OCI-LY7 (cell line): ENCODE results near the gene DEPDC1B. TPM values are rescaled to one million over a fixed set of nuclear protein-coding genes. Genes with fewer than 3 reads are reported as not detected.

ENCODE experiments used
- BruUV-seq: library from RNA; stranded (reverse); fragments of 400-500 nt; replicated peaks from 2 replicates; lab custom pipeline; 2021; lab: Mats Ljungman, UMichigan
- CTCF ChIA-PET: fragments of 300-600 bp; sonication (Branson Sonifier 250); formaldehyde crosslinking; loops from one replicate; lab custom pipeline; 2022; ENCODE audit warnings: antibody characterized with exemption; ENCODE audit not compliant: unreplicated experiment; lab: Charles Lee
- POLR2A ChIA-PET: fragments of 300-600 bp; sonication (Branson Sonifier 250); formaldehyde crosslinking; loops from one replicate; lab custom pipeline; 2022; ENCODE audit warnings: antibody characterized with exemption; lab: Charles Lee
- DNase-seq: peaks from one replicate; pipeline ENCODE4 v3.0.0-alpha.2; 2015; ENCODE audit warnings: low spot score
- H2AFZ ChIP-seq: fragments of 200-600 bp; sonication (generic), shearing (Covaris generic); 2 replicates; pipeline ENCODE4 v1.6.1; 2014; ENCODE audit warnings: mild to moderate bottlenecking, antibody characterized with exemption, low read length, moderate library complexity
- H3K27ac ChIP-seq: fragments of 200-600 bp; sonication (generic); 2 replicates; pipeline ENCODE4 v1.5.1; 2014; ENCODE audit warnings: mixed run types, low read depth, mild to moderate bottlenecking, moderate library complexity, low read length, inconsistent platforms; ENCODE audit not compliant: poor library complexity, severe bottlenecking
- H3K36me3 ChIP-seq: fragments of 200-600 bp; sonication (generic); 2 replicates; pipeline ENCODE4 v1.6.1; 2014; ENCODE audit warnings: mild to moderate bottlenecking, antibody characterized with exemption, low read length, moderate library complexity, mixed read lengths; ENCODE audit not compliant: insufficient read depth
- H3K4me1 ChIP-seq: fragments of 200-600 bp; sonication (generic); 2 replicates; pipeline ENCODE4 v1.5.1; 2014; ENCODE audit warnings: mild to moderate bottlenecking, low read length; ENCODE audit not compliant: insufficient read depth, poor library complexity, severe bottlenecking
- H3K4me2 ChIP-seq: fragments of 200-600 bp; sonication (generic); 2 replicates; pipeline ENCODE4 v1.6.1; 2014; ENCODE audit warnings: mild to moderate bottlenecking, low read length
- H3K4me3 ChIP-seq: fragments of 200-600 bp; sonication (generic); 2 replicates; pipeline ENCODE4 v1.5.1; 2014; ENCODE audit warnings: mild to moderate bottlenecking, low read depth, low read length; ENCODE audit not compliant: poor library complexity, severe bottlenecking
- H3K79me2 ChIP-seq: fragments of 200-600 bp; sonication (generic); 2 replicates; pipeline ENCODE4 v1.6.1; 2016; ENCODE audit warnings: low read depth, mild to moderate bottlenecking, low read length, moderate library complexity, mixed read lengths; ENCODE audit not compliant: insufficient read depth
- H3K9me2 ChIP-seq: fragments of 200-600 bp; sonication (generic); 2 replicates; pipeline ENCODE4 v1.6.1; 2016; ENCODE audit warnings: mild to moderate bottlenecking, low read length, mixed read lengths; ENCODE audit not compliant: insufficient read depth
- H3K9me3 ChIP-seq: fragments of 200-600 bp; sonication (generic); 2 replicates; pipeline ENCODE4 v1.6.1; 2014; ENCODE audit warnings: mild to moderate bottlenecking, mixed run types, low read length, mixed read lengths
- H4K20me1 ChIP-seq: fragments of 200-600 bp; sonication (generic); 2 replicates; pipeline ENCODE4 v1.6.1; 2014; ENCODE audit warnings: mild to moderate bottlenecking, antibody characterized with exemption, low read length, moderate library complexity, mixed read lengths; ENCODE audit not compliant: insufficient read depth
- CTCF ChIP-seq: fragments of 200-600 bp; sonication (generic); conservative IDR thresholded peaks from 2 replicates; pipeline ENCODE4 v1.5.1; 2014; ENCODE audit warnings: mild to moderate bottlenecking, antibody characterized with exemption, low read length, moderate library complexity, mixed read lengths
- EZH2phosphoT487 ChIP-seq: fragments of 200-600 bp; sonication (generic); IDR thresholded peaks from 2 replicates; pipeline ENCODE4 v1.6.1; 2018; ENCODE audit warnings: low read depth, borderline replicate concordance, mild to moderate bottlenecking, mixed run types, antibody characterized with exemption, low read length, moderate library complexity, mixed read lengths
- intact Hi-C: fragments of 100-400 bp; cut with micrococcal nuclease; formaldehyde crosslinking; loops from one replicate; pipeline ENCODE4 v1.10.0; 2022; ENCODE audit not compliant: unreplicated experiment
- total RNA-seq, 2 experiments: library from RNA; depleted of rRNA in 1 of 2; stranded (reverse); fragments of >200 nt in 1 of 2; shearing (Covaris generic) in 1 of 2; gene quantifications; 2 replicates each; pipeline ENCODE4 v1.2.3, GENCODE V29; 2014 to 2022

The DEPDC1B gene
- total RNA-seq, 2 experiments from 2014 or later, result 43.7 to 47.6 TPM

- H3K4me3 ChIP-seq, result no peak overlapping the region
- BruUV-seq, result no TSS peak
- H3K9me3 ChIP-seq, result no peaks in the 10 kb centered on the region
- DNase-seq, result no peak
- no peak overlapping the region for H2AFZ ChIP-seq
- H3K4me2 ChIP-seq, result no peak overlapping the region
- intact Hi-C loops, result no loop called here
- 0 out of 2 replicates have a peak, but pooled peaks cover 3% of the 10 kb centered on the region for H3K9me2 ChIP-seq
- H3K4me1 ChIP-seq, result no peaks in the 10 kb centered on the region
- no peaks in the 10 kb centered on the region for H3K79me2 ChIP-seq
- no peak for TF ChIP-seq EZH2phosphoT487
- TF ChIP-seq CTCF, result no peak
- CTCF ChIA-PET, result no interaction called here
- H4K20me1 ChIP-seq, result no peaks in the 10 kb centered on the region
- no peak overlapping the region for H3K27ac ChIP-seq
- peaks cover 8% of the 10 kb centered on the region; the same call in 1 of the 2 replicates for H3K36me3 ChIP-seq
- POLR2A ChIA-PET, result no interaction called here
Measured at GRCh38 chr5:60585618-60586017, 114.3 kb downstream of the DEPDC1B start.

- no peaks in the 10 kb centered on the region for H3K9me3 ChIP-seq
- DNase-seq, result no peak
- H3K27ac ChIP-seq, result no peak overlapping the region
- H3K4me3 ChIP-seq, result no peak overlapping the region
- no peaks in the 10 kb centered on the region for H4K20me1 ChIP-seq
- H3K79me2 ChIP-seq, result no peaks in the 10 kb centered on the region
- no peaks in the 10 kb centered on the region for H3K4me1 ChIP-seq
- POLR2A ChIA-PET, result no interaction called here
- H3K4me2 ChIP-seq, result no peak overlapping the region
- CTCF ChIA-PET, result no interaction called here
- H3K9me2 ChIP-seq, result 0 out of 2 replicates have a peak, but pooled peaks cover 3% of the 10 kb centered on the region
- H2AFZ ChIP-seq, result no peak overlapping the region
- H3K36me3 ChIP-seq, result no peaks in the 10 kb centered on the region
- no TSS peak for BruUV-seq
- intact Hi-C loops, result no loop called here
- TF ChIP-seq CTCF (no peak), EZH2phosphoT487 (no peak)
Measured at GRCh38 chr5:60584304-60584703, 115.7 kb downstream of the DEPDC1B start.

DNA sequence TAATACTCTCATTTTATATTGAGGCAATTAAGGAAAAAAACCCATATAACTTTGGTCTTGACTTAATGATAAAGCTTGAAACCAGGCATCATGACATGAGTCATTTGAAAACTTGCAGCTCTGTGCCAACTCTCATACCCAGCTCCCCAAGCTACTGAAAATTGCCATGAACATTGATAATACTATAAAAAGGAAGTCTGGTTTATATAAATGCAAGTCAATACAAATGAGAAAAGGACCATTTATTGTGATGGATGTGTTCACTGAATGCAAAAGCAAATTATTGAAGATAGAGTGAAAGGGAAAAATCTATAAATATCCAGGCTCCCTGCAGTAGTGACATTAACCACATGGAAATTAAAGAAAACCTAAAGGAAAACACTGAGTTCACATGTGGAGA, 116.3 kb downstream of the DEPDC1B start:
- ChIA-PET POLR2A (interaction anchor here (0.6 to 0.9 kb wide), 5 partner anchors 10 to 694 kb away, joined by 3 to 4 read pairs (median 3); no protein-coding TSS in a partner anchor), CTCF (no interaction called here)
- intact Hi-C loops, result no loop called here
- no peak overlapping the region for H3K27ac ChIP-seq
- no peak overlapping the region for H3K4me3 ChIP-seq
- no peak overlapping the region for H3K4me2 ChIP-seq
- H3K36me3 ChIP-seq, result no peaks in the 10 kb centered on the region
- TF ChIP-seq CTCF (no peak), EZH2phosphoT487 (no peak)
- no peak overlapping the region for H2AFZ ChIP-seq
- no peaks in the 10 kb centered on the region for H3K9me3 ChIP-seq
- 0 out of 2 replicates have a peak, but pooled peaks cover 3% of the 10 kb centered on the region for H3K9me2 ChIP-seq
- no peaks in the 10 kb centered on the region for H3K4me1 ChIP-seq
- H3K79me2 ChIP-seq, result no peaks in the 10 kb centered on the region
- no peak for DNase-seq
- H4K20me1 ChIP-seq, result no peaks in the 10 kb centered on the region
- BruUV-seq, result no TSS peak
